Choroid plexus epithelial cell (primary cell): ENCODE measurements around the gene TRPC1.

Source experiments
- DNase-seq: peaks from one replicate; pipeline ENCODE4 v3.0.0-alpha.2; 2010; ENCODE audit warnings: low read depth
- H3K4me3 ChIP-seq: 2 replicates; pipeline ENCODE4 v1.5.1; 2011; ENCODE audit warnings: low read depth, mild to moderate bottlenecking, control low read depth, low read length, moderate library complexity
- TF ChIP-seq, protein P1 (sequence below): conservative IDR thresholded peaks from 2 replicates; pipeline ENCODE4 v1.5.1; 2011; ENCODE audit warnings: low read depth, mild to moderate bottlenecking, control low read depth, inconsistent platforms, low read length, moderate library complexity

Gene TRPC1

DNA sequence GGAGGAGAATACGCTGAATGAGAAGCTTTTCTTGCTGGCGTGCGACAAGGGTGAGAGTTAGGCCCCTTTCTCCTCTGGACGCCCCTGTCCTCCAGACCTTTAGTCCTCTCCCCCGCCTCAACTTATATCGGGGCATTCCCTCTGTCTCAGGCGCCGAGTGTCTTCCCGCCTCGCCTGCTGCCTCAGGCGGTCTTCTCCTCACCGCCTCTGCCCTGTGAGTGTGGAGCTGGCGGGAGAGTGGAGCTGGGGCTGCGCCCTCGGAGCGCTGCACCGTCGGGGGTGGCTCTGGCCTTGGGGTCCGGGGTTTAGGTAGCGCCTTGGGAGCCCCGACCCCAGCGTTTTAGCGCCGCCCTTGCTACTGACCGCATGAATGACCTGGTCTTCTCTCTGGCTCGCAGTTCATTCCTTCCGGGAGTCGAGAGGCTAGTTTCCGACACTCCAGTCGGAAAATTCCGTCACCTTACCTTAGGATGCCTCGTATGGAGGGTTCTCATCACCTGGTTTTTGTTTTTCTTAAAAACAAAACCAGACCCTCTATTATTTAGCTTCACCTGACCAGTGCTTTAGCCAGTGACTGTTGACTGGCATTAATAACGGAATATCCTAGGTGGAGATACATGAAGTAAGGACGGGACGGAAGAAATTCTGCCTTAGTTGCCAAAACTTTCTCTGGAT lies 985 bp downstream of the TRPC1 start:
- DNase-seq, result peak; percentile 31
- H3K4me3 ChIP-seq, result peak overlapping the region; percentile 73
- TF ChIP-seq, protein P1, sequence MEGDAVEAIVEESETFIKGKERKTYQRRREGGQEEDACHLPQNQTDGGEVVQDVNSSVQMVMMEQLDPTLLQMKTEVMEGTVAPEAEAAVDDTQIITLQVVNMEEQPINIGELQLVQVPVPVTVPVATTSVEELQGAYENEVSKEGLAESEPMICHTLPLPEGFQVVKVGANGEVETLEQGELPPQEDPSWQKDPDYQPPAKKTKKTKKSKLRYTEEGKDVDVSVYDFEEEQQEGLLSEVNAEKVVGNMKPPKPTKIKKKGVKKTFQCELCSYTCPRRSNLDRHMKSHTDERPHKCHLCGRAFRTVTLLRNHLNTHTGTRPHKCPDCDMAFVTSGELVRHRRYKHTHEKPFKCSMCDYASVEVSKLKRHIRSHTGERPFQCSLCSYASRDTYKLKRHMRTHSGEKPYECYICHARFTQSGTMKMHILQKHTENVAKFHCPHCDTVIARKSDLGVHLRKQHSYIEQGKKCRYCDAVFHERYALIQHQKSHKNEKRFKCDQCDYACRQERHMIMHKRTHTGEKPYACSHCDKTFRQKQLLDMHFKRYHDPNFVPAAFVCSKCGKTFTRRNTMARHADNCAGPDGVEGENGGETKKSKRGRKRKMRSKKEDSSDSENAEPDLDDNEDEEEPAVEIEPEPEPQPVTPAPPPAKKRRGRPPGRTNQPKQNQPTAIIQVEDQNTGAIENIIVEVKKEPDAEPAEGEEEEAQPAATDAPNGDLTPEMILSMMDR, result no peak

- H3K4me3 ChIP-seq, result peak overlapping the region; percentile 73
- DNase-seq, result no peak
- TF ChIP-seq, protein P1, result no peak
These were observed 1.5 kb downstream of the TRPC1 start for GRCh38 chr3:142725357-142725739.

DNA sequence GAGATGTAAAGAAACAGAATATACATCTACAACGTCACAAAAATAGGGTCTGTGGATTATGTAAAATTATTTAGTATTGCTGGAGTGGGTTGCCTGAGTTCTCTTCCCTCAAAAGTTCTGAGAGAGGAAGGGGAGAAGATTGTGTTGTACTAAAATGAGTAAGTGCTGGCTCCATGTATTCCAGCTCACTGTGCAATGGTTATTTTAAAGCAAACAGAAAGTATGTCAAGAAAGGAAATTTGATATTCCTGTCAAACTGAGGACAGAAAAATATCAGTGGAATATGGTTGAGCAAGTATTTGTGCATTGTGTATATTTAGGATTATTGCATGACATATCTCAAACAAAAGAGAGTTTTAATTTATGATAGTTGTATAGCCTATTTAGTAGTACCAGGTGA lies 2.2 kb downstream of the TRPC1 start:
- H3K4me3 ChIP-seq, result no peak overlapping the region
- DNase-seq, result peak; percentile 41
- TF ChIP-seq, protein P1, result no peak

GRCh38 chr3:142732066-142732465 lies 8.2 kb downstream of the TRPC1 start:
- TF ChIP-seq, protein P1, result no peak
- DNase-seq, result no peak

GRCh38 chr3:142734834-142735233 lies 11.0 kb downstream of the TRPC1 start:
- no peak for DNase-seq

More at GRCh38 chr3:142732066-142732465, 8.2 kb downstream of the TRPC1 start:
- no peak overlapping the region for H3K4me3 ChIP-seq

DNA sequence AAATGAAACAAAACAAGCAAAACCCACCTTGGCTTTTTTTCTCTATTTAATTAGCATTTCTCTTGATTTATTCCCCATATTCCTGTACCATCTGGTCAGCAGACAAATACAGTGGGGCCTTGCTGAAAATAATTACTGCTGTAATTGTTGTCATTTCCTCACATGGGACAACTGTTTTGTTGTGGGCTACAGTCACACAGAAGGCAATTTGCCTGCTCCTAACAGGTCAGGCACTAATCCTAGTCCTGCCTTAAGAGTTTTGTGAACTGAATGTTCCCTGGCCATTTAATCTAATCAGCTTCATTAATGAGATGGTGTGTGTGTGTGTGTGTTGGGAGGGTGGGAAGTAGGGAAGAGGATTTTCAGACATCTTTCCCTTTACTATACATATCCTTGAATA lies 11.6 kb downstream of the TRPC1 start:
- TF ChIP-seq, protein P1, result no peak
- DNase-seq, result no peak
- H3K4me3 ChIP-seq, result no peak overlapping the region

More at GRCh38 chr3:142734834-142735233, 11.0 kb downstream of the TRPC1 start:
- TF ChIP-seq, protein P1, result no peak
- H3K4me3 ChIP-seq, result no peak overlapping the region

GRCh38 chr3:142738396-142738795 lies 14.6 kb downstream of the TRPC1 start:
- TF ChIP-seq, protein P1, result no peak
- DNase-seq, result no peak
- no peak overlapping the region for H3K4me3 ChIP-seq
